ENCODE data around the gene PLA2G4B. TPM values are rescaled to one million over a fixed set of nuclear protein-coding genes. Genes with fewer than 3 reads are reported as not detected.

Gene PLA2G4B
- total and polyA plus RNA-seq, 4 donors, result 5.7 to 13.0 (median 10.6) TPM

DNA sequence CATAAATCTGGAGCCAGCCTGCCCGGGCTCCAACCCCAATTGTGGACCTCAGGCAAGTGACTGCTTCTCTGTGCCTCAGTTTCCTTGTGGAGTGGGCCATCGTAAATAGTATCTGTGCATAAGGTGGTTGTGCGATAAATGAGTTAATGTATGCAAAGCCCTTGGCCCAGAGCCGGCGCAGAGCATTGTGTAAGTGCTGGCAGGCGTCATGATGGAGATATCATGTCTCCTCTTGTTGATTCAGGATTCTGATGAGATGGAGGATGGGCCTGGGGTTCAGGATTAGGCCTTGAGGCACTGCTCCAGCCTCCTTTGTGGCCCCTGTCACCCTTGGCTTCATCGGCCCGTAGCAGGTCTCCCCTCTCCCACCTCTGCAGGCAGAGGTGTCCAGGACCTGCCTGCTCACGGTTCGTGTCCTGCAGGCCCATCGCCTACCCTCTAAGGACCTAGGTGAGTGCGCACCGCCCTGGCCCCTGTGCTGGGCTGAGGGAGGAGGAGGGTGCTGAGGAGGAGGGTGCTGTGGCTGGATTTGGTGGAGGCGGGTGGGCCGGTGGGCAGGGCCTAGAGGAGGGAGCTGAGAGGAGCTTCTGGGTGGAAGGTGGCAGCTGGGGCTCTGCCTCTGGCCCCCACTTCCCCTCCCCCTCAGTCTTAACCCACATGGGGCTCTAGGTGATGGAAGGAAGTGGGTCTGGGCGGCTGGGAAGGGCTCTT lies 1.3 kb downstream of the PLA2G4B start:
- H3K4me3 ChIP-seq, result no peak overlapping the region
- H3K9me3 ChIP-seq (ENCODE audit: control insufficient read depth in 4 of 4, insufficient read depth in 3 of 4, low read length in 3 of 4), result no peaks in the 10 kb centered on the region
- DNase-seq (peak in 2 of 3 donors; percentile 31 to 62), ATAC-seq (ENCODE audit: insufficient read depth, low FRiP score) (no peak)
- H3K4me1 ChIP-seq (ENCODE audit: control insufficient read depth in 5 of 5, insufficient read depth in 5 of 5, low read length in 5 of 5), result peaks cover 0 to 10% (median 5%) of the 10 kb centered on the region in 5 donors
- peaks cover 0 to 41% (median 7%) of the 10 kb centered on the region in 4 donors for H3K36me3 ChIP-seq (ENCODE audit: control insufficient read depth in 4 of 4, insufficient read depth in 4 of 4, low read length in 4 of 4)
- H3K27ac ChIP-seq (ENCODE audit: low read depth in 1 of 2, low read length in 1 of 2), result peak overlapping the region in 1 of 2 donors; percentile 78
- H3K27me3 ChIP-seq (ENCODE audit: control insufficient read depth in 3 of 3, insufficient read depth in 3 of 3, low read length in 2 of 3), result no peaks in the 10 kb centered on the region
- WGBS, 2 donors, result 91 to 92% methylated on average over 16 of the region's 16 CpGs
- no peak overlapping the region for H3K9ac ChIP-seq (ENCODE audit: insufficient read depth in 1 of 2, low read length in 2 of 2)
- TF ChIP-seq, protein P1, sequence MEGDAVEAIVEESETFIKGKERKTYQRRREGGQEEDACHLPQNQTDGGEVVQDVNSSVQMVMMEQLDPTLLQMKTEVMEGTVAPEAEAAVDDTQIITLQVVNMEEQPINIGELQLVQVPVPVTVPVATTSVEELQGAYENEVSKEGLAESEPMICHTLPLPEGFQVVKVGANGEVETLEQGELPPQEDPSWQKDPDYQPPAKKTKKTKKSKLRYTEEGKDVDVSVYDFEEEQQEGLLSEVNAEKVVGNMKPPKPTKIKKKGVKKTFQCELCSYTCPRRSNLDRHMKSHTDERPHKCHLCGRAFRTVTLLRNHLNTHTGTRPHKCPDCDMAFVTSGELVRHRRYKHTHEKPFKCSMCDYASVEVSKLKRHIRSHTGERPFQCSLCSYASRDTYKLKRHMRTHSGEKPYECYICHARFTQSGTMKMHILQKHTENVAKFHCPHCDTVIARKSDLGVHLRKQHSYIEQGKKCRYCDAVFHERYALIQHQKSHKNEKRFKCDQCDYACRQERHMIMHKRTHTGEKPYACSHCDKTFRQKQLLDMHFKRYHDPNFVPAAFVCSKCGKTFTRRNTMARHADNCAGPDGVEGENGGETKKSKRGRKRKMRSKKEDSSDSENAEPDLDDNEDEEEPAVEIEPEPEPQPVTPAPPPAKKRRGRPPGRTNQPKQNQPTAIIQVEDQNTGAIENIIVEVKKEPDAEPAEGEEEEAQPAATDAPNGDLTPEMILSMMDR (IDR thresholded peaks at IDR 0.05; ENCODE audit: control extremely low read depth, extremely low read depth), result no peak

DNA sequence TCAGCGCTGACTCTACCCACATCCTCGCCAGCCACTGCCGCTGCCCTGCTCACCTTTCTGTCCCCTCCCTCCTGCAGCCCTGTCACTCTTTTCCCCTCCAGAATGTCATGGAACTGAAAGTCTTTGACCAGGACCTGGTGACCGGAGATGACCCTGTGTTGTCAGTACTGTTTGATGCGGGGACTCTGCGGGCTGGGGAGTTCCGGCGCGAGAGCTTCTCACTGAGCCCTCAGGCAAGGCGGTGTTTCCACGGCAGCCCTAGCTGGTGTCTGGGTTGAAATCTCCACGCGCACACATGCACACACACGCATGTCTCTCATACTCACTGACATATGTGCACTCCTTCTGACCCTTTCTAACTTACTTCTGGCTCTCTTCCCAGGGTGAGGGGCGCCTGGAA lies 2.0 kb downstream of the PLA2G4B start:
- H3K9ac ChIP-seq (ENCODE audit: insufficient read depth in 1 of 2, low read length in 2 of 2), result no peak overlapping the region
- H3K27me3 ChIP-seq (ENCODE audit: control insufficient read depth in 3 of 3, insufficient read depth in 3 of 3, low read length in 2 of 3), result no peaks in the 10 kb centered on the region
- H3K36me3 ChIP-seq (ENCODE audit: control insufficient read depth in 4 of 4, insufficient read depth in 4 of 4, low read length in 4 of 4), result peaks cover 0 to 46% (median 6%) of the 10 kb centered on the region in 4 donors
- no peak overlapping the region for H3K27ac ChIP-seq (ENCODE audit: low read depth in 1 of 2, low read length in 1 of 2)
- H3K4me1 ChIP-seq (ENCODE audit: control insufficient read depth in 5 of 5, insufficient read depth in 5 of 5, low read length in 5 of 5), result peaks cover 0 to 10% (median 5%) of the 10 kb centered on the region in 5 donors
- 97% methylated on average over 15 of the region's 15 CpGs for WGBS, 2 donors
- no peaks in the 10 kb centered on the region for H3K9me3 ChIP-seq (ENCODE audit: control insufficient read depth in 4 of 4, insufficient read depth in 3 of 4, low read length in 3 of 4)
- DNase-seq (no peak), ATAC-seq (ENCODE audit: insufficient read depth, low FRiP score) (no peak)
- H3K4me3 ChIP-seq, result no peak overlapping the region
- TF ChIP-seq, protein P1 (IDR thresholded peaks at IDR 0.05; ENCODE audit: control extremely low read depth, extremely low read depth), result no peak

DNA sequence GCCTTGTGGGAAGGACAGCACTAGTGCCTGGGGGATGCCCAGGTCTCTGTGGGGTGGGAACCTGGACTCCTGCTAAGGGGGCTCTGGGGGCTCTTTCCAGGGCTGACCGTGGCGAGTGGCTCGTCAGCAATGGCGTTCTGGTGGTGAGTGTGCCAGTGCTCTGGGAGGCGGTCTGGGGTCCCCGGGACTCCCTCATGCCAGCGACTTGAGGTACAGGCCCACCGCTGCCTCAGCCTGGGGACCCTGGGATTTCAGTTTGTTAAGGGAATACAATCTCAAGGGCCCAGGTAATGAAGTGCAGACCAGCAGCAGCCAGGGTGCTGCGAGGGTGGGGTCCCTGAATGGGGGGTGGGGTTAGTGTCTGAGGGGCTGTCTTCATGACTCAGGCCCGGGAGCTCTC lies 2.5 kb downstream of the PLA2G4B start:
- TF ChIP-seq, protein P1 (IDR thresholded peaks at IDR 0.05; ENCODE audit: control extremely low read depth, extremely low read depth), result no peak
- Histone ChIP-seq H3K27me3 (ENCODE audit: control insufficient read depth in 3 of 3, insufficient read depth in 3 of 3, low read length in 2 of 3) (no peaks in the 10 kb centered on the region), H3K36me3 (ENCODE audit: control insufficient read depth in 4 of 4, insufficient read depth in 4 of 4, low read length in 4 of 4) (peaks cover 0 to 51% (median 6%) of the 10 kb centered on the region in 4 donors), H3K9ac (ENCODE audit: insufficient read depth in 1 of 2, low read length in 2 of 2) (no peak overlapping the region), H3K4me1 (ENCODE audit: control insufficient read depth in 5 of 5, insufficient read depth in 5 of 5, low read length in 5 of 5) (peaks cover 0 to 8% (median 5%) of the 10 kb centered on the region in 5 donors), H3K27ac (ENCODE audit: low read depth in 1 of 2, low read length in 1 of 2) (no peak overlapping the region), H3K9me3 (ENCODE audit: control insufficient read depth in 4 of 4, insufficient read depth in 3 of 4, low read length in 3 of 4) (no peaks in the 10 kb centered on the region), H3K4me3 (no peak overlapping the region)
- WGBS, 2 donors, result 95 to 97% methylated on average over 9 to 10 of the region's 10 CpGs
- DNase-seq (no peak), ATAC-seq (ENCODE audit: insufficient read depth, low FRiP score) (no peak)

Measured in lung (tissue), 12 donors.